K562 (cell line): ENCODE results near the gene ANP32B. TPM values are rescaled to one million over a fixed set of nuclear protein-coding genes. Genes with fewer than 3 reads are reported as not detected.

Experiments
- CHD4 ChIP-seq: fragments of 200-600 bp; sonication (generic); IDR thresholded peaks from 3 replicates; pipeline ENCODE4 v1.6.1; 2012; ENCODE audit warnings: low read depth, mild to moderate bottlenecking, mixed read lengths, low read length, inconsistent platforms; ENCODE audit not compliant: insufficient read depth, insufficient replicate concordance, poor library complexity, severe bottlenecking
- RREB1 ChIP-seq: fragments of 250-450 bp; sonication (Bioruptor Pico); IDR thresholded peaks from 2 replicates; pipeline ENCODE4 v1.4.0; 2020
- SNIP1 ChIP-seq: fragments of 450-650 bp; IDR thresholded peaks from 2 replicates; pipeline ENCODE4 v1.7.1; 2017; ENCODE audit warnings: low read depth, mild to moderate bottlenecking
- TAF1 ChIP-seq: IDR thresholded peaks from 2 replicates; pipeline ENCODE4 v1.6.1; 2011; ENCODE audit warnings: mild to moderate bottlenecking, low read length, moderate library complexity; ENCODE audit not compliant: insufficient read depth, control insufficient read depth, severe bottlenecking; ENCODE audit errors: extremely low read depth
- TCF3 ChIP-seq: sonication (generic); formaldehyde crosslinking; IDR thresholded peaks from 2 replicates; pipeline ENCODE4 v1.4.0; 2020; ENCODE audit warnings: mild to moderate bottlenecking, missing genetic modification reagents
- ZNF436 ChIP-seq: fragments of 250-450, 450-650 bp; sonication (Bioruptor Pico); formaldehyde crosslinking; IDR thresholded peaks from 2 replicates; pipeline ENCODE4 v1.7.0; 2020; ENCODE audit warnings: mild to moderate bottlenecking
- ZNF766 ChIP-seq: fragments of 200-800 bp; sonication (Bioruptor generic); conservative IDR thresholded peaks from 2 replicates; pipeline ENCODE4 v1.6.1; 2016; ENCODE audit warnings: missing genetic modification characterization, missing compliant biosample characterization
- ZSCAN29 ChIP-seq: fragments of 450-650 bp; IDR thresholded peaks from 2 replicates; pipeline ENCODE4 v1.6.1; 2017
- polyA plus RNA-seq, 8 experiments: library from polyadenylated mRNA; depleted of rRNA in 4 of 8; stranded (reverse) in 5 of 8; unstranded in 3 of 8; fragments of >200 nt; fragmentation: Nextera tagmentation in 2 of 8; fragmentation: Illumina TruSeq in 1 of 8; extraction: Ambion mirVana in 2 of 8; extraction: Trizol in 1 of 8; gene quantifications; 2 replicates each; pipeline versions ENCODE4 v1.2.1 to v1.2.3, GENCODE V29; 2011 to 2014; ENCODE audit warnings: inconsistent platforms in 1 of 8, missing spikeins in 1 of 8
- total RNA-seq, 7 experiments: library from RNA; depleted of rRNA in 6 of 7; stranded (reverse); fragments of >200 nt in 6 of 7; fragmentation: Illumina TruSeq in 2 of 7; extraction: Trizol in 2 of 7; gene quantifications; 2 replicates each; pipeline versions ENCODE4 v1.2.1 to v1.2.3, GENCODE V29; 2011 to 2021; ENCODE audit warnings: low replicate concordance in 1 of 7
- TF ChIP-seq, protein P1 (sequence below): fragments of 450-650 bp; IDR thresholded peaks from 2 replicates; pipeline ENCODE4 v1.6.1; 2016; ENCODE audit warnings: mild to moderate bottlenecking, moderate library complexity

ANP32B gene
- total and polyA plus RNA-seq, 9 of the 15 experiments (the other 6 are each of a cell fraction or from before 2014, with no cell fraction given) = 68.9 to 815 (median 141) TPM

GRCh38 chr9:98045234-98046179 is 62.4 kb downstream of the ANP32B start (continued):
- no peak for TF ChIP-seq RREB1 (CRISPR knock-in tag)
- TF ChIP-seq ZSCAN29 = no peak
- no peak for TF ChIP-seq ZNF436 (CRISPR knock-in tag)
- peak; percentile 94 for TF ChIP-seq ZNF766 (CRISPR knock-in tag)
- no peak for TF ChIP-seq TCF3 (CRISPR knock-in tag)
- TF ChIP-seq, protein P1, sequence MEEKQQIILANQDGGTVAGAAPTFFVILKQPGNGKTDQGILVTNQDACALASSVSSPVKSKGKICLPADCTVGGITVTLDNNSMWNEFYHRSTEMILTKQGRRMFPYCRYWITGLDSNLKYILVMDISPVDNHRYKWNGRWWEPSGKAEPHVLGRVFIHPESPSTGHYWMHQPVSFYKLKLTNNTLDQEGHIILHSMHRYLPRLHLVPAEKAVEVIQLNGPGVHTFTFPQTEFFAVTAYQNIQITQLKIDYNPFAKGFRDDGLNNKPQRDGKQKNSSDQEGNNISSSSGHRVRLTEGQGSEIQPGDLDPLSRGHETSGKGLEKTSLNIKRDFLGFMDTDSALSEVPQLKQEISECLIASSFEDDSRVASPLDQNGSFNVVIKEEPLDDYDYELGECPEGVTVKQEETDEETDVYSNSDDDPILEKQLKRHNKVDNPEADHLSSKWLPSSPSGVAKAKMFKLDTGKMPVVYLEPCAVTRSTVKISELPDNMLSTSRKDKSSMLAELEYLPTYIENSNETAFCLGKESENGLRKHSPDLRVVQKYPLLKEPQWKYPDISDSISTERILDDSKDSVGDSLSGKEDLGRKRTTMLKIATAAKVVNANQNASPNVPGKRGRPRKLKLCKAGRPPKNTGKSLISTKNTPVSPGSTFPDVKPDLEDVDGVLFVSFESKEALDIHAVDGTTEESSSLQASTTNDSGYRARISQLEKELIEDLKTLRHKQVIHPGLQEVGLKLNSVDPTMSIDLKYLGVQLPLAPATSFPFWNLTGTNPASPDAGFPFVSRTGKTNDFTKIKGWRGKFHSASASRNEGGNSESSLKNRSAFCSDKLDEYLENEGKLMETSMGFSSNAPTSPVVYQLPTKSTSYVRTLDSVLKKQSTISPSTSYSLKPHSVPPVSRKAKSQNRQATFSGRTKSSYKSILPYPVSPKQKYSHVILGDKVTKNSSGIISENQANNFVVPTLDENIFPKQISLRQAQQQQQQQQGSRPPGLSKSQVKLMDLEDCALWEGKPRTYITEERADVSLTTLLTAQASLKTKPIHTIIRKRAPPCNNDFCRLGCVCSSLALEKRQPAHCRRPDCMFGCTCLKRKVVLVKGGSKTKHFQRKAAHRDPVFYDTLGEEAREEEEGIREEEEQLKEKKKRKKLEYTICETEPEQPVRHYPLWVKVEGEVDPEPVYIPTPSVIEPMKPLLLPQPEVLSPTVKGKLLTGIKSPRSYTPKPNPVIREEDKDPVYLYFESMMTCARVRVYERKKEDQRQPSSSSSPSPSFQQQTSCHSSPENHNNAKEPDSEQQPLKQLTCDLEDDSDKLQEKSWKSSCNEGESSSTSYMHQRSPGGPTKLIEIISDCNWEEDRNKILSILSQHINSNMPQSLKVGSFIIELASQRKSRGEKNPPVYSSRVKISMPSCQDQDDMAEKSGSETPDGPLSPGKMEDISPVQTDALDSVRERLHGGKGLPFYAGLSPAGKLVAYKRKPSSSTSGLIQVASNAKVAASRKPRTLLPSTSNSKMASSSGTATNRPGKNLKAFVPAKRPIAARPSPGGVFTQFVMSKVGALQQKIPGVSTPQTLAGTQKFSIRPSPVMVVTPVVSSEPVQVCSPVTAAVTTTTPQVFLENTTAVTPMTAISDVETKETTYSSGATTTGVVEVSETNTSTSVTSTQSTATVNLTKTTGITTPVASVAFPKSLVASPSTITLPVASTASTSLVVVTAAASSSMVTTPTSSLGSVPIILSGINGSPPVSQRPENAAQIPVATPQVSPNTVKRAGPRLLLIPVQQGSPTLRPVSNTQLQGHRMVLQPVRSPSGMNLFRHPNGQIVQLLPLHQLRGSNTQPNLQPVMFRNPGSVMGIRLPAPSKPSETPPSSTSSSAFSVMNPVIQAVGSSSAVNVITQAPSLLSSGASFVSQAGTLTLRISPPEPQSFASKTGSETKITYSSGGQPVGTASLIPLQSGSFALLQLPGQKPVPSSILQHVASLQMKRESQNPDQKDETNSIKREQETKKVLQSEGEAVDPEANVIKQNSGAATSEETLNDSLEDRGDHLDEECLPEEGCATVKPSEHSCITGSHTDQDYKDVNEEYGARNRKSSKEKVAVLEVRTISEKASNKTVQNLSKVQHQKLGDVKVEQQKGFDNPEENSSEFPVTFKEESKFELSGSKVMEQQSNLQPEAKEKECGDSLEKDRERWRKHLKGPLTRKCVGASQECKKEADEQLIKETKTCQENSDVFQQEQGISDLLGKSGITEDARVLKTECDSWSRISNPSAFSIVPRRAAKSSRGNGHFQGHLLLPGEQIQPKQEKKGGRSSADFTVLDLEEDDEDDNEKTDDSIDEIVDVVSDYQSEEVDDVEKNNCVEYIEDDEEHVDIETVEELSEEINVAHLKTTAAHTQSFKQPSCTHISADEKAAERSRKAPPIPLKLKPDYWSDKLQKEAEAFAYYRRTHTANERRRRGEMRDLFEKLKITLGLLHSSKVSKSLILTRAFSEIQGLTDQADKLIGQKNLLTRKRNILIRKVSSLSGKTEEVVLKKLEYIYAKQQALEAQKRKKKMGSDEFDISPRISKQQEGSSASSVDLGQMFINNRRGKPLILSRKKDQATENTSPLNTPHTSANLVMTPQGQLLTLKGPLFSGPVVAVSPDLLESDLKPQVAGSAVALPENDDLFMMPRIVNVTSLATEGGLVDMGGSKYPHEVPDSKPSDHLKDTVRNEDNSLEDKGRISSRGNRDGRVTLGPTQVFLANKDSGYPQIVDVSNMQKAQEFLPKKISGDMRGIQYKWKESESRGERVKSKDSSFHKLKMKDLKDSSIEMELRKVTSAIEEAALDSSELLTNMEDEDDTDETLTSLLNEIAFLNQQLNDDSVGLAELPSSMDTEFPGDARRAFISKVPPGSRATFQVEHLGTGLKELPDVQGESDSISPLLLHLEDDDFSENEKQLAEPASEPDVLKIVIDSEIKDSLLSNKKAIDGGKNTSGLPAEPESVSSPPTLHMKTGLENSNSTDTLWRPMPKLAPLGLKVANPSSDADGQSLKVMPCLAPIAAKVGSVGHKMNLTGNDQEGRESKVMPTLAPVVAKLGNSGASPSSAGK = peak; percentile 59; the same call in 1 of the 2 replicates
- peak; percentile 90 for TF ChIP-seq TAF1
- no peak for TF ChIP-seq SNIP1
- no peak for TF ChIP-seq CHD4
